ENCODE data around the gene PIK3CD.
"Not testable (repeated sequence)": the region's sequence is repeated elsewhere in the genome, so short reads cannot be mapped to it uniquely, and the experiment has no call there.

The PIK3CD gene

DNA sequence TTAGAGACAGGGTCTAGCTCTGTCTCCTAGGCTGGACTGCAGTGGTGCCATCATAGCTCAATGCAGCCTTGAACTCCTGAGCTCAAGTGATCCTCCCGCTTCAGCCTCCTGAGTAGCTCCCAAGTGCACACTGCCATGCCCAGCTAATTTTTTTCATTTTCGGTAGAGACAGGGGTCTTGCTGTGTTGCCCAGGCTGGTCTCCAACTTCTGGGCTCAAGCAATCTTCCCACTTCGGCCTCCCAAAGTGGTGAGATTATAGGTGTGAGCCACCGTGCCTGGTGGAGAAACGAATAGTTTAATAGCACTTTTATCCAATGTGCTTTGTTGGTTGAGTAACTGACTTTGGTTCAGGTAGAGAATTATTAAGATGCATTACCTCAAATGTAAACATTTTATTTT lies 20.9 kb downstream of the PIK3CD start:
- in situ Hi-C loops (cut with MboI; ENCODE audit: low pct_unique_long_range_greater_than_20kb, low sequenced_read_pairs, unreplicated experiment), result no loop called here
- DNase-seq (ENCODE audit: low spot score), result no peak
- TF ChIP-seq, protein P1, sequence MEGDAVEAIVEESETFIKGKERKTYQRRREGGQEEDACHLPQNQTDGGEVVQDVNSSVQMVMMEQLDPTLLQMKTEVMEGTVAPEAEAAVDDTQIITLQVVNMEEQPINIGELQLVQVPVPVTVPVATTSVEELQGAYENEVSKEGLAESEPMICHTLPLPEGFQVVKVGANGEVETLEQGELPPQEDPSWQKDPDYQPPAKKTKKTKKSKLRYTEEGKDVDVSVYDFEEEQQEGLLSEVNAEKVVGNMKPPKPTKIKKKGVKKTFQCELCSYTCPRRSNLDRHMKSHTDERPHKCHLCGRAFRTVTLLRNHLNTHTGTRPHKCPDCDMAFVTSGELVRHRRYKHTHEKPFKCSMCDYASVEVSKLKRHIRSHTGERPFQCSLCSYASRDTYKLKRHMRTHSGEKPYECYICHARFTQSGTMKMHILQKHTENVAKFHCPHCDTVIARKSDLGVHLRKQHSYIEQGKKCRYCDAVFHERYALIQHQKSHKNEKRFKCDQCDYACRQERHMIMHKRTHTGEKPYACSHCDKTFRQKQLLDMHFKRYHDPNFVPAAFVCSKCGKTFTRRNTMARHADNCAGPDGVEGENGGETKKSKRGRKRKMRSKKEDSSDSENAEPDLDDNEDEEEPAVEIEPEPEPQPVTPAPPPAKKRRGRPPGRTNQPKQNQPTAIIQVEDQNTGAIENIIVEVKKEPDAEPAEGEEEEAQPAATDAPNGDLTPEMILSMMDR (IDR thresholded peaks at IDR 0.05; ENCODE audit: extremely low read depth, insufficient read depth, missing control alignments), result no peak

GRCh38 chr1:9675393-9675792 lies 23.9 kb downstream of the PIK3CD start:
- DNase-seq (ENCODE audit: low spot score), result no peak
- TF ChIP-seq, protein P1 (IDR thresholded peaks at IDR 0.05; ENCODE audit: extremely low read depth, insufficient read depth, missing control alignments), result no peak
- in situ Hi-C loops (cut with MboI; ENCODE audit: low pct_unique_long_range_greater_than_20kb, low sequenced_read_pairs, unreplicated experiment), result no loop called here

DNA sequence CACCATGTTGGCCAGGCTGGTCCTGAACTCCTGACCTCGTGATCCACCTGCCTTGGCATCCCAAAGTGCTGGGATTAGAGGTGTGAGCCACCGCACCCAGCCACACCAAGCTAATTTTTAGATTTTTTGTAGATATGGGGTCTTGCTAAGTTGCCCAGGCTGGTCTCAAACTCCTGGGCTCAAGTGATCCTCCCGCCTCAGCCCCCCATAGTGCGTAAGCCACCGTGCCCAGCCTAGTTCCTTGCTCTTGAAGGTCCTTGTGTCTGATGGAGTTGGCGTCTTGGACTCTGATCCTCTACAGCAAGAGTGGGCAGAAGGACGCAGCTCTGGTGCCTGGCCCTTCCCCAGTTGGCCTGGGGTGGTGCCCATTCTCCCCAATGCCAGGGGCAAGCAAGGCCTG lies 24.6 kb downstream of the PIK3CD start:
- DNase-seq (ENCODE audit: low spot score); in situ Hi-C loops (cut with MboI; ENCODE audit: low pct_unique_long_range_greater_than_20kb, low sequenced_read_pairs, unreplicated experiment): not testable (repeated sequence)

DNA sequence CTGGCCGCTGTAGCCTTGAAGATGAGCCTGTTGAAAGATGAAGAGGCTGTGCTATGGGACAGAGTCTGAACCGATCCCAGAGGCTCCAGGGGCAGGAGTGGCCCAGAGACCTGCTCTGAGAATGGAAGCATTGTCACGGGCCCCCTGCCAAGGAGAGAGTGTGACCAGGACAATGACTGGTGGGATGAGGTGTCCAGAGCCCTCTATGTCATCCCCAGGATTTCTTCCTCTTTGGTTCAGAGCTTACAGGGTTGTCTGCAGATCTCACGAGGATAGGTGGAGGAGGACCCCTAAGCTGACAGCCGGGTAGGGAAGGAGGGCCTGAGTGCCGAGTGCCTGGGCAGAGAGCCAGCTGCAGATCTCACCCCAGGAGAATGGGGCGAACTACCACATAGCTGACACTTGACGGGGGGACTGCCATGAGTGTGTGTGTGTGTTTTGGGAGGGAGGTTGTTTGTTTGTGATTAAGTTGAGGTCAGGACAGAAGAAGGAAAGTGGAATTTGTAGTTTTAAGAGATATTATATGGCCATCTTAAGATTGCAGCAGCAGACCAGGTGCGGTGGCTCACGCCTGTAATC lies 25.4 kb downstream of the PIK3CD start:
- DNase-seq (ENCODE audit: low spot score), result no peak
- TF ChIP-seq, protein P1 (IDR thresholded peaks at IDR 0.05; ENCODE audit: extremely low read depth, insufficient read depth, missing control alignments), result no peak
- in situ Hi-C loops (cut with MboI; ENCODE audit: low pct_unique_long_range_greater_than_20kb, low sequenced_read_pairs, unreplicated experiment), result no loop called here

DNA sequence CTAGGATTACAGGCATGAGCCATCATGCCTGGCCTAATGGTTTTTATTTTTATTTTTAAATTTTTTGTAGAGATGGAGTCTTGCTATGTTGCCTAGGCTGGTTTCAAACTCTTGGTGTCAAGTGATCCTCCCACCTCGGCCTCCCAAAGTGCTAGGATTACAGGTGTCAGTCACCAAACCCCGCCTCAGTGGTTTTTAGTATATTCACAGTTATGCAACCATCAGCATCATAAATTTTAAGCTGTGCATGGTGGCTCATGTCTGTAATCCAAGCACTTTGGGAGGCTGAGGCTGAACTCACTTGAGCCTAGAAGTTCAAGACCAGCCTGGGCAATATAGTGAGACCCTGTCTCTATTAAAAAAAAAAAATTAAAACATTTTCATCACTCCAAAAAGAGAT lies 28.6 kb downstream of the PIK3CD start:
- TF ChIP-seq, protein P1 (IDR thresholded peaks at IDR 0.05; ENCODE audit: extremely low read depth, insufficient read depth, missing control alignments), result no peak
- in situ Hi-C loops (cut with MboI; ENCODE audit: low pct_unique_long_range_greater_than_20kb, low sequenced_read_pairs, unreplicated experiment), result no loop called here
- DNase-seq (ENCODE audit: low spot score), result no peak

DNA sequence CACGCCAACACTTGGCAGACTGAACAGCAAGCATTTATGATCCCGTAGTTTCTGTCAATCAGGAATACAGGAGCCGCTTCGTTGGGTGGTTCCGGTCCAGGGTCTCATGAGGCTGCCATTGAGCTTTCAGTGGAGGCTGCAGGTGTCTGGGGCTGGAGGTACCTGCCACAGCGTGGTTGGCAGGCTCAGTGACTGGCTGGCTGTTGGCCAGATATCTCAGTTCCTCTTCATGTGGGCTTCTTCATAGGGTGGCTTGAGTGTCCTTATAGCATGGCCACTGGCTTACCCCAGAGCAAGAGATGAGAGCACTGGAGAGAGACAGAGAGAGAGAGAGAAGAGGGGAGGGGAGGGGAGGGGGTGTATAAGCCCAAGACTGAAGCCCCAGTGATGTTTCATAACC lies 29.3 kb downstream of the PIK3CD start:
- in situ Hi-C loops (cut with MboI; ENCODE audit: low pct_unique_long_range_greater_than_20kb, low sequenced_read_pairs, unreplicated experiment), result no loop called here
- no peak for DNase-seq (ENCODE audit: low spot score)
- TF ChIP-seq, protein P1 (IDR thresholded peaks at IDR 0.05; ENCODE audit: extremely low read depth, insufficient read depth, missing control alignments), result no peak

- no peak for DNase-seq (ENCODE audit: low spot score)
- TF ChIP-seq, protein P1 (IDR thresholded peaks at IDR 0.05; ENCODE audit: extremely low read depth, insufficient read depth, missing control alignments), result no peak
- in situ Hi-C loops (cut with MboI; ENCODE audit: low pct_unique_long_range_greater_than_20kb, low sequenced_read_pairs, unreplicated experiment), result no loop called here
Observed at GRCh38 chr1:9684801-9685200, 33.3 kb downstream of the PIK3CD start.

All from GM13977 (cell line).